PFSK-1 (cell line): ENCODE results near the gene MAGI1.

ENCODE experiments used
- FOXP2 ChIP-seq: optimal IDR thresholded peaks from 2 replicates; pipeline ENCODE3; 2011; ENCODE audit warnings: borderline replicate concordance, control low read depth, inconsistent platforms; ENCODE audit not compliant: insufficient read depth; ENCODE audit errors: extremely low read length, extremely low read depth
- POLR2AphosphoS5 ChIP-seq: IDR thresholded peaks from 2 replicates; pipeline ENCODE4 v1.6.1; 2012; ENCODE audit warnings: low read depth, mild to moderate bottlenecking, control low read depth, low read length, moderate library complexity

DNA sequence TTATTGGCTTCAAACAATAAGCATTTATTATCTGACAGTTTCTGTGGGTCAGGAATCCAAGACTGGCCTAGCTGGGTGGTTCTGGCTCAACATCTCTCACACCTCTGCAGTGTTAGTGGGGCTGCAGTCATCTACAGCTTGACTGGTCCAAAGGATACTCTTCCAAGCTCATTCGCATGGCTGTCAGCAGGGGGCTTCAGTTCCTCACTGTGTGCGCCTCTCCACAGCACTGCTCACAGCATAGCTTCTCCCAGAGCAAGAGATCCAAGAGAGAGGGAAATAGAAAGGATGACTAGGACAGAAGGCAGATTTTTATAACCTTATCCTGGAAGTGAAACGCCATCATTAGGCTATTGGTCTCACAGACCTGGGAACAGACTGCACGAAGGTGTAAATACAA, 64.2 kb downstream of the MAGI1 start:
- no peak for TF ChIP-seq POLR2AphosphoS5
- no peak for TF ChIP-seq FOXP2
